Astrocyte (in vitro differentiated cells and primary cell): ENCODE results near the gene RAN. TPM values are rescaled to one million over a fixed set of nuclear protein-coding genes. Genes with fewer than 3 reads are reported as not detected.

ENCODE experiments used
- DNase-seq: peaks from one replicate; pipeline ENCODE4 v3.0.0-alpha.2; 2010; ENCODE audit warnings: low read depth
- FAIRE-seq: peaks from 2 replicates; lab custom pipeline; 2011; peaks lifted over from hg19 to GRCh38; lab: Jason Lieb, UNC
- H2AFZ ChIP-seq: 2 replicates; pipeline ENCODE4 v1.6.0; 2012; ENCODE audit warnings: low read depth, low read length, inconsistent platforms
- H3K27ac ChIP-seq: 2 replicates; pipeline ENCODE4 v1.5.1; 2011; ENCODE audit warnings: low read depth, low read length, inconsistent platforms
- H3K27me3 ChIP-seq: 2 replicates; pipeline ENCODE4 v1.6.0; 2011; ENCODE audit warnings: low read length, inconsistent platforms; ENCODE audit not compliant: insufficient read depth
- H3K36me3 ChIP-seq: 2 replicates; pipeline ENCODE4 v1.5.1; 2011; ENCODE audit warnings: low read length, inconsistent platforms; ENCODE audit not compliant: insufficient read depth
- H3K4me1 ChIP-seq: 2 replicates; pipeline ENCODE4 v1.5.1; 2011; ENCODE audit warnings: low read length, inconsistent platforms; ENCODE audit not compliant: insufficient read depth
- H3K4me2 ChIP-seq: 2 replicates; pipeline ENCODE4 v1.6.0; 2012; ENCODE audit warnings: low read length, inconsistent platforms
- H3K4me3 ChIP-seq: 2 replicates; pipeline ENCODE4 v1.5.1; 2011; ENCODE audit warnings: low read depth, mild to moderate bottlenecking, low read length, inconsistent platforms; ENCODE audit not compliant: insufficient read depth
- H3K79me2 ChIP-seq: 2 replicates; pipeline ENCODE4 v1.6.0; 2012; ENCODE audit warnings: mild to moderate bottlenecking, low read length, inconsistent platforms; ENCODE audit not compliant: insufficient read depth
- H3K9ac ChIP-seq: 2 replicates; pipeline ENCODE4 v1.6.0; 2012; ENCODE audit warnings: mild to moderate bottlenecking, low read length, inconsistent platforms
- H3K9me3 ChIP-seq: 2 replicates; pipeline ENCODE4 v1.5.1; 2012; ENCODE audit warnings: low read depth, mild to moderate bottlenecking, low read length, inconsistent platforms; ENCODE audit not compliant: insufficient read depth
- H4K20me1 ChIP-seq: 2 replicates; pipeline ENCODE4 v1.6.0; 2012; ENCODE audit warnings: low read length, inconsistent platforms; ENCODE audit not compliant: insufficient read depth
- H3K27ac Mint-ChIP-seq: one replicate; pipeline ENCODE4 v1.8.0; 2021; ENCODE audit warnings: mild to moderate bottlenecking, mixed read lengths; ENCODE audit not compliant: unreplicated experiment
- H3K27me3 Mint-ChIP-seq: one replicate; pipeline ENCODE4 v1.8.0; 2021; ENCODE audit warnings: low read depth, mixed read lengths; ENCODE audit not compliant: unreplicated experiment
- H3K36me3 Mint-ChIP-seq: one replicate; pipeline ENCODE4 v1.8.0; 2021; ENCODE audit warnings: low read depth, mixed read lengths; ENCODE audit not compliant: unreplicated experiment
- H3K4me1 Mint-ChIP-seq: one replicate; pipeline ENCODE4 v1.8.0; 2021; ENCODE audit warnings: low read depth, mixed read lengths; ENCODE audit not compliant: unreplicated experiment
- H3K4me3 Mint-ChIP-seq: one replicate; pipeline ENCODE4 v1.8.0; 2021; ENCODE audit warnings: mild to moderate bottlenecking, moderate library complexity, mixed read lengths; ENCODE audit not compliant: unreplicated experiment
- H3K9me3 Mint-ChIP-seq: one replicate; pipeline ENCODE4 v1.8.0; 2021; ENCODE audit warnings: mild to moderate bottlenecking, mixed read lengths; ENCODE audit not compliant: unreplicated experiment
- EZH2 ChIP-seq: IDR thresholded peaks from 2 replicates; pipeline ENCODE4 v1.6.1; 2012; ENCODE audit warnings: mild to moderate bottlenecking, low read length, inconsistent platforms; ENCODE audit not compliant: insufficient read depth
- total RNA-seq: library from RNA; stranded (reverse); gene quantifications from 2 replicates; pipeline ENCODE4 v1.2.1, GENCODE V29; 2021
- TF ChIP-seq, protein P1 (sequence below): IDR thresholded peaks from 2 replicates; pipeline ENCODE4 v1.5.1; 2011; ENCODE audit warnings: low read depth, mild to moderate bottlenecking, inconsistent platforms, low read length, moderate library complexity; ENCODE audit not compliant: insufficient read depth

Gene RAN
- total RNA-seq, 1 donor from 2014 or later, result 872 TPM

- peak within 1 kb of the TSS; percentile 42 for H3K27ac ChIP-seq
- peak within 1 kb of the TSS; percentile 85 for H3K4me3 ChIP-seq
- no peaks in the 10 kb centered on the region for H3K9me3 Mint-ChIP-seq
- peaks cover 13% of the 10 kb centered on the region for H3K4me1 ChIP-seq
- DNase-seq, result peak; percentile 54
- FAIRE-seq, result no peak
- H3K4me1 Mint-ChIP-seq, result peaks cover 18% of the 10 kb centered on the region
- H3K4me2 ChIP-seq, result peak within 1 kb of the TSS; percentile 87
- H2AFZ ChIP-seq, result peak within 1 kb of the TSS; percentile 89
- H3K36me3 Mint-ChIP-seq, result no peaks in the 10 kb centered on the region
- H3K9ac ChIP-seq, result peak within 1 kb of the TSS; percentile 86
- H4K20me1 ChIP-seq, result peaks cover 36% of the 10 kb centered on the region
- peak within 1 kb of the TSS; percentile 96 for H3K4me3 Mint-ChIP-seq
- no peaks in the 10 kb centered on the region for H3K36me3 ChIP-seq
- no peak for TF ChIP-seq EZH2
- TF ChIP-seq, protein P1, sequence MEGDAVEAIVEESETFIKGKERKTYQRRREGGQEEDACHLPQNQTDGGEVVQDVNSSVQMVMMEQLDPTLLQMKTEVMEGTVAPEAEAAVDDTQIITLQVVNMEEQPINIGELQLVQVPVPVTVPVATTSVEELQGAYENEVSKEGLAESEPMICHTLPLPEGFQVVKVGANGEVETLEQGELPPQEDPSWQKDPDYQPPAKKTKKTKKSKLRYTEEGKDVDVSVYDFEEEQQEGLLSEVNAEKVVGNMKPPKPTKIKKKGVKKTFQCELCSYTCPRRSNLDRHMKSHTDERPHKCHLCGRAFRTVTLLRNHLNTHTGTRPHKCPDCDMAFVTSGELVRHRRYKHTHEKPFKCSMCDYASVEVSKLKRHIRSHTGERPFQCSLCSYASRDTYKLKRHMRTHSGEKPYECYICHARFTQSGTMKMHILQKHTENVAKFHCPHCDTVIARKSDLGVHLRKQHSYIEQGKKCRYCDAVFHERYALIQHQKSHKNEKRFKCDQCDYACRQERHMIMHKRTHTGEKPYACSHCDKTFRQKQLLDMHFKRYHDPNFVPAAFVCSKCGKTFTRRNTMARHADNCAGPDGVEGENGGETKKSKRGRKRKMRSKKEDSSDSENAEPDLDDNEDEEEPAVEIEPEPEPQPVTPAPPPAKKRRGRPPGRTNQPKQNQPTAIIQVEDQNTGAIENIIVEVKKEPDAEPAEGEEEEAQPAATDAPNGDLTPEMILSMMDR, result no peak
- peaks cover 45% of the 10 kb centered on the region for H3K79me2 ChIP-seq
- H3K27me3 Mint-ChIP-seq, result no peaks in the 10 kb centered on the region
- H3K9me3 ChIP-seq, result no peaks in the 10 kb centered on the region
- H3K27ac Mint-ChIP-seq, result peak within 1 kb of the TSS; percentile 50
- H3K27me3 ChIP-seq, result no peaks in the 10 kb centered on the region
Measured at GRCh38 chr12:130838951-130839769, 32.7 kb upstream of the RAN start, which contains the start of gene STX2. TSS of gene STX2 (minus strand) at chr12:130839250. CDS start at chr12:130839099, 151 bp downstream.

- H3K27me3 Mint-ChIP-seq, result no peaks in the 10 kb centered on the region
- peaks cover 18% of the 10 kb centered on the region for H3K4me1 Mint-ChIP-seq
- Histone ChIP-seq H3K36me3 (no peaks in the 10 kb centered on the region), H2AFZ (peak overlapping the region; percentile 89), H3K4me3 (peak overlapping the region; percentile 56), H3K27ac (no peak overlapping the region), H3K79me2 (peaks cover 38% of the 10 kb centered on the region), H4K20me1 (peaks cover 31% of the 10 kb centered on the region), H3K27me3 (no peaks in the 10 kb centered on the region), H3K9me3 (no peaks in the 10 kb centered on the region), H3K4me1 (peaks cover 13% of the 10 kb centered on the region), H3K9ac (peak overlapping the region; percentile 26), H3K4me2 (peak overlapping the region; percentile 87)
- TF ChIP-seq, protein P1, result no peak
- TF ChIP-seq EZH2, result no peak
- H3K9me3 Mint-ChIP-seq, result no peaks in the 10 kb centered on the region
- no peak for DNase-seq
- no peaks in the 10 kb centered on the region for H3K36me3 Mint-ChIP-seq
- peak overlapping the region; percentile 77 for H3K4me3 Mint-ChIP-seq
- FAIRE-seq, result no peak
- no peak overlapping the region for H3K27ac Mint-ChIP-seq
Measured at GRCh38 chr12:130839770-130840404, 32.0 kb upstream of the RAN start.
